GDM1 (cell line): ENCODE results near the gene ZNF574.

Experiments used
- DNase-seq: peaks from one replicate; lab custom pipeline; 2025; lab: John Stamatoyannopoulos, UW

ZNF574 gene

DNA sequence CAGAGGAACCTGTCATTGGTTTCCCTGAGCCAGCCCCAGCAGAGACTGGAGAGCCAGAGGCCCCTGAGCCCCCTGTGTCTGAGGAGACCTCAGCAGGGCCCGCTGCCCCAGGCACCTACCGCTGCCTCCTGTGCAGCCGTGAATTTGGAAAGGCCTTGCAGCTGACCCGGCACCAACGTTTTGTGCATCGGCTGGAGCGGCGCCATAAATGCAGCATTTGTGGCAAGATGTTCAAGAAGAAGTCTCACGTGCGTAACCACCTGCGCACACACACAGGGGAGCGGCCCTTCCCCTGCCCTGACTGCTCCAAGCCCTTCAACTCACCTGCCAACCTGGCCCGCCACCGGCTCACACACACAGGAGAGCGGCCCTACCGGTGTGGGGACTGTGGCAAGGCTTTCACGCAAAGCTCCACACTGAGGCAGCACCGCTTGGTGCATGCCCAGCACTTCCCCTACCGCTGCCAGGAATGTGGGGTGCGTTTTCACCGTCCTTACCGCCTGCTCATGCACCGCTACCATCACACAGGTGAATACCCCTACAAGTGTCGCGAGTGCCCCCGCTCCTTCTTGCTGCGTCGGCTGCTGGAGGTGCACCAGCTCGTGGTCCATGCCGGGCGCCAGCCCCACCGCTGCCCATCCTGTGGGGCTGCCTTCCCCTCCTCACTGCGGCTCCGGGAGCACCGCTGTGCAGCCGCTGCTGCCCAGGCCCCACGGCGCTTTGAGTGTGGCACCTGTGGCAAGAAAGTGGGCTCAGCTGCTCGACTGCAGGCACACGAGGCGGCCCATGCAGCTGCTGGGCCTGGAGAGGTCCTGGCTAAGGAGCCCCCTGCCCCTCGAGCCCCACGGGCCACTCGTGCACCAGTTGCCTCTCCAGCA lies 4.2 kb downstream of the ZNF574 start:
- no peak for DNase-seq

DNA sequence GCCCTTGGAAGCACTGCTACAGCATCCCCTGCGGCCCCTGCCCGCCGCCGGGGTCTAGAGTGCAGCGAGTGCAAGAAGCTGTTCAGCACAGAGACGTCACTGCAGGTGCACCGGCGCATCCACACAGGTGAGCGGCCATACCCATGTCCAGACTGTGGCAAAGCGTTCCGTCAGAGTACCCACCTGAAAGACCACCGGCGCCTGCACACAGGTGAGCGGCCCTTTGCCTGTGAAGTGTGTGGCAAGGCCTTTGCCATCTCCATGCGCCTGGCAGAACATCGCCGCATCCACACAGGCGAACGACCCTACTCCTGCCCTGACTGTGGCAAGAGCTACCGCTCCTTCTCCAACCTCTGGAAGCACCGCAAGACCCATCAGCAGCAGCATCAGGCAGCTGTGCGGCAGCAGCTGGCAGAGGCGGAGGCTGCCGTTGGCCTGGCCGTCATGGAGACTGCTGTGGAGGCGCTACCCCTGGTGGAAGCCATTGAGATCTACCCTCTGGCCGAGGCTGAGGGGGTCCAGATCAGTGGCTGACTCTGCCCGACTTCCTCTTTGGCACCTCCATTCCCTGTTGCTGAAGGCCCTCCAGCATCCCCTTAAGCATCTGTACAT lies 4.9 kb downstream of the ZNF574 start:
- DNase-seq, result no peak

DNA sequence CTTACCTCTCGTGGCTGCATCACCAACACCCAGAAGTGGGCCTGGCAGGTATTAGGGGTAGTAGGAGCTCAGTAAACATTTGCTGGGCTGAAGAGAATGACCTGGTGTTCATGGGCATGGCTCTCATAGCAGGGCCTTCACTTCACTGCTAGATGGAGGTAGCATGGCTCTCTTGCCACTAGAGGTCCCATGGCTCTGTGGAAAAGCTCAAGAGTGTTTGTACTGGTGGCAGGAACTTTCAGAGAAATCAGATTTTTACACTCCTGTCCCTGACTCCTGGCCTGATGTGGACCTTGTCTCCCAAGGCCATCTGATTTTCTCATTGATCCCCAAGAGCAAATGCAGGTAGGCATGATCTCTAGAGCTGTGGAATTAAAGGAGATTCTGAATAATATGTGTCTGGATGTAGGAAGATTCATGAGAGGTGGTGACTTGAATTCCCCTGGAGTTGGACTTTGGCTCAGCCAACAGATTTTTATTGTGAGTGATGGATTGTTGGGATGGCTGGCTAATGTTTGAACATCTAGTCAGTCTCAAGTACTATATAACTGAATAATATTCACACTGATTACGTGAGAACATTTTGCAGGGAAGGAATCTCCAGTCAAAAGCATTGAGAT lies 5.7 kb downstream of the ZNF574 start:
- DNase-seq, result no peak

DNA sequence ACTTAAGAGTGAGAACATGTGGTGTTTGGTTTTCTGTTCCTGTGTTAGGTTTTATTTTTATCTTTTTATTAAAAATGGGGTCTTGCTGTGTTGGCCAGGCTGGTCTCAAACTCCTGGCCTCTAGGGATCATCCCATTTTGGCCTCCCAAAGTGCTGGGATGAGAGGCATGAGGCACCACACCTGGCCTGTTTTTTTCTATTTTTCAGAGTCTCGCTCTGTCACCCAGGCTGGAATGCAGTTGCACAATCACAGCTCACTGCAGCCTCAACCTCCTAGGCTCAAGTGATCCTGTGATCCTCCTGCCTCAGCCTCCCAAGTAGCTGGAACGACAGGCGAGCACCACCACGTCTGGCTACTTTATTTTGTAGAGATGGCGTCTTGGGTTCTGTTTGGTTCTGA lies 7.6 kb downstream of the ZNF574 start:
- DNase-seq, result no peak

DNA sequence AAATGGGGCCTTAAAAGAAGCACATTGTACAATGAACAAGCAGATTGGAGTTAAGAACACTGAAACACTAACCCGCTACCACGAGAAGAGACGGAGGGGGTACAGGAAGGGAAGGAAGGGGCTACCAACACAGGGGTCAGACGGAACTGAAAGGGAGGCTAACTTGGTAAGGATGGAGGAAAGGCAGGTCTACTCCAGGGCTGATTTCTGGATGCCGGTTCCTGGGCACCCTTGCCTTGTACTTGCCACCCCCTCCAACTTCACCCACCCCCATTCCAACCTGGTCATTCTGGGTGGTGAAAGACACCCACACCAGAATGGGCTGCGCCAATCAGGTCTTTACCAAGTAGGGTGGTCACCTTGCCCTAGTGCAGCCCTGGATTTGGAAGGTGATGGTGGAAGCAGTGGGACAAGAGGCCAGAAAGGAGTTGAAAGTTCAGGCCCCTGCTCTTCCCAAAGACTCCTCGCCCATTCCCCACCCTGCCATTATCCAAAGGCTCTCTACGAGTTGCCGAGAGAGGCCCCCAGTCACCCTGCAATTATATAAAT lies 10.3 kb downstream of the ZNF574 start:
- no peak for DNase-seq

DNA sequence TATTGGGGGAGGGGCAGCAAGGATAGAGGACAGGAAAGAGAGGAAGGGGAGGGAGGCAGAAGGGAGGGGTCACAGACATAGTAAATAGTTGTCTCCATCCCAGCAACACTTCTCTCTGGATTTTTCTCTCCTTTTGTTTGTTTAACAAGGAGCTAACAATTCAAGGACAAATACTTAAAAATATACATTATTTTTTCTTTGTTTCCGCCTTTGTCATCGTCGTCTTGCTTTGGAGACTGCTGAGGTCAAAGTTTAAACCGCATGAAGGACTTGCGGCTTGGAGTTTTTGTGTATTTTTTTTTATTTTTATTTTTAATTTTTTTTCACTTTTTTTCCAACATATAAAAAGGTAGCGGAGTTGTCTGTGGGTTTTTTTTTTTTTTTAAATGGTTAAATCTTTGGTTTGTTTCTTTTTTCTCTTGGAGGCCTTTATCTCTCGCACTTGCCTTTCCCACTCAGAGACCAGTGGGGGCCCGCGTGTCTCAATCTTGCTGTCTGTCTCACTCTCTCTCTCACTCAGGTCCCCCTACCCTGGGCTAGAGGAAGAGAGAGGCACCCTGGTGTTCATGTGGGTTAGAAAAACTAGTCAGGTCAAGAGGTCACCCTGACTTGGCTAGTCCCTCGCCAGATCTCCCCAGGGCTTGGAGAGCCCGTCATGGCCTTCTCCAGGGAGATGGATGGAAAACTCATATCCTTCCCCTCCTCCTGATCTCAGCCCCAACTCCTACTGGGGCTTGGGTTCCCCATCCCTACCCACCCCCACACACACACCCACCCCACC lies 11.0 kb downstream of the ZNF574 start:
- no peak for DNase-seq

DNA sequence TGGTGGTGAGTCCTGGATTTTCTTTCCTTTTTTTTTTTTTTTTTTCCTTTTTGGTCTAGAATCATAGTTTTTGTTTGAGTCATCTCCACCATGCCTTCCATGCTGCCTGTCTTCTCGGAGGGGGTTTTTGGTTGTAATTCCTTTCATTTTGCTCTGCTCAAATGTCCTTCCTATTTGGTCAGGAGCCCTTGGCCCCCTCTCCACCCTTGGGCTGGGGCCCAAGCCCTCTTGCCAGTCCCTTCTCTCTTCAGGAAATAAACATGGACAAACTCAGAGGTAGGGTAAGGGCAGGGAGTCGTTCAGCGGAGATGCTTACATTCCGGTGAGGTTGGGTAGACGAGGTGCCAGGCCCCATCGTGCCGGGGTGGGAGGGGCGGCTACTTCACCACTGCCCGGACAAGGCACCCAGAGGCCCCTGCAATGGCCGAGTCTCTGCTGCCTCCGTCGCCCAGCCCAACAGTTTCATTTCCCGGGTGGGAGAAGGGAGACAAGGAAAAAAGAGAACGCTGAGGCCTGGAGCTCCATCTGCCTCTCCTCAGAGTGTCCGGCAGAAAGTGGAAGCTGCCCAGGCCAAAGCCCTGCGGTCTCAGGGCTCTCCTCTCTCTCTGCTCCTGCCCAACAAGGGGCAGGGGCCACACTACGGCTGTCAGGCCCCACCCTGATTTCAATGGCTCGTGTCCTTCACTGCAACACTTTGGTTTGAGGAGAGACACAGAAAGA lies 12.7 kb downstream of the ZNF574 start:
- DNase-seq, result no peak

DNA sequence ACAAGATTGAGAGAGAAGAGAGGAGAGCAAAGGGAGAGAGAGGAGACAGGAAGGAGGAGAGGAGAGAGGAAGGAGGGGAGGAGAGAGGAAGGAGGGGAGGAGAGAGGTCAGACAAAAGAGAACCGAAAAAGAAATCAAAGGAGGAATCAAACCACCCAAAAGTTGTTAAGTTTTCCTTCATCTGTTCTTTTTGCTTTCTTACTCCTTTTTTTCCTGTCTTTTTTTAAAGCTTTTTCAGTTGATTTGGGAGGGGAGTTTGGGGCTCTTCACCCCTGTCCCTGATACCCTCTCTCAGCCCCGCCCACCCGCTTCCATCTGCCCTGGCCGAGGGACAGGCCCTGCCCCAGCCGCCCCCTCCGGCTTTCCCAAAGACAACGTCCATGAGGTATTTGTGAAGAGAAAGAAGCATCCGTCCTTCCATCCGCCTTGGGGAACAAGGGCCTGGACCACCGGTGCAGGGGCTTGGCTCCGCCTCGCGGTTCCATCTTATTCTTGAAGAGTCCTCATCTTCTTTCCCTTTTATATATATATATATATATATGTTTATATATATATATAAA lies 13.3 kb downstream of the ZNF574 start:
- DNase-seq, result no peak

DNA sequence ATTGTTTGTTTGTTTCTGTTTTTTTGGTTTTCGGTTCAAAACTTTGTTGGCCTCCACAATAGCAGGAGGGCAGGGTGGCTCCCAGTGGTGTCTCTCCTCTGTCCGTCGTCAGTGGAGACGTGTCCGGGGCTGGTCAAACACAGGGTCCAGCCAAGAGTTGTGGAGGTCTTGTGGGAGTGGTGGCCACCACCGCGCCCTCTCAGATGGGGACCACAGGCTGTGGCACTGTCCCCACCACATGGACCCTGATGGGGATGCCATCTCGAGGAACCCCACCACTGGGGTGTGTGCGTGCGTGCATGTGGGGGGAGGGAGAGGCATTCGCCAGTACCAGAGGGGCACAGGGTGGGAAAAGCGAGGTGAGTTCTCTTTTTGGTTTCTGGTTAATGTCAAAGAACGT lies 13.8 kb downstream of the ZNF574 start:
- DNase-seq, result no peak

DNA sequence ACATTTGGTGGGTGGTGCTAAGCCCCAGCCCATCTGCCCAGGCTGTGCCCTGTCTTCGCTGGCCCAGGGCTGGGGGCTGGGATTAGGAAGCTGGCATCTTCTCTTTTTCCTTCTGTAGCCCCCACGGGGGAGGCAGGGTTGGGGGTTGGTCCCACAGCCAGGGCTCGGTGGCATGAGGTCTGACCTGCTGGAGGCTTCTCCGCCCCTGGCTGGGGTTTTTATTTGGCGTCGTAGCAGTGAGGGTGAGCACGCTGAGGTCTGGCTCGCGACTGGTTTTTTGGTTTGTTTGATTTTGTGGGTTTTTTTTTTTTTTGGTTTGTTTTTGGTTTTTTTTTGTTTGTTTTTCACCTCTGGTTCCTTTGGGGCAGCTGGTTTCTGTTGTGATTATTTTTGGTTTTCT lies 14.7 kb downstream of the ZNF574 start:
- no peak for DNase-seq

DNA sequence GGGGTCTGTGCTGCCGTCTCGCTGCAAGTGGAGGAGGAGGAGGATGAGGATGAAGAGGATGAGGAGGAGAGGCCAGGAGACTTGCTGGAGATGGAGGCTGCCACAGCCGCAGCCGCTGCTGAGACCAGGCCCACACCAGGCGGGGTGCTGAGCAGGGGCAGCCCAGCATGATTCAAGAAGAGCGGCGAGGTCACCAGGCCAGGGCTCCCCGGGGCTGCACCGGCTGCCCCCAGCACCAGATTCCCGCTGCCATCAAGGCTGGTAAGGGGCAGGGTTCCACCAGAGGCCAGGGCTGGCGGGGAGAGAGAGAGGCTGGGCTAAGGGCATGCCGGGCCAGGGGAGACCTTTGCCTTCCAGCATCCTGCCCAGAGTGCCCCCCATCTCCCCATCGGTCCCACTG lies 15.3 kb downstream of the ZNF574 start:
- no peak for DNase-seq

DNA sequence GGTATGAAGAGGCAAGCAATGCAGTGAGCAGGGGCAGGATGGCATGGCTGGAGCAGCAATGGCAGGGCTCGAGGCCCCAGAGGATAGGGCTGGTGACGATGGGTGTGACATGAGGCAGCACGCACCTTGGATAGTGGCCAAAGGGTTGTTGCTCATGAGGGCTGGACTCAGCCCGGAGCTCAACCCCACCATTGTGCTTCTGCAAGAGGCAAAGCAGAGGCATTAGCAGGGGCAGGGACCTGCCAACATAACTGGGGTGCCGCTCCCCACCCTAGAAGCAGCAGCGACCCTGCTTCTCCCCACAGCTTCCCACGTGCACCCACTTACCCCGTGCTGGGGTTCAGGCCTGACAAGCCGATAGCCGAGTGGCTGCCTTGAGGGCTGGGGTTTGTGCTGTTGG lies 15.8 kb downstream of the ZNF574 start:
- no peak for DNase-seq

DNA sequence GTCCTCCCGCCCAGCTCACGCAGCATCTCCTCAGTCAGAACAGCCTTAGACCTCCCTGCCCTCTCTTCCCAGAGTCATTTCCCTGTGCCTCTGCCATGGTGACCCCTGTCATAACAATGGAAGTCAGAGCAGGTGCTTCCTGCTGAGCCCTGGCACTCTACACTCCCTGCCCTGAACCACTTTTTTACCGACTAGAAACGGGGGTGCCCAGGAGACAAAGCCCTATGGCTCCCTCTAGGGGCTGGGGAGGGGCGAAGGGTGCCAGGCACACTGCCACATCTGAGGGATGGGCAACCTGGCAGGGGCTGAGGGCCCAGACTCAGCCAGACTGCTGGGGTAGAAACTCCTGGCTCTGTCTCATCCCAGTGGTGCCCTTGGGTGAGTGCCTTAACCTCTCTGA lies 16.4 kb downstream of the ZNF574 start:
- DNase-seq, result no peak

DNA sequence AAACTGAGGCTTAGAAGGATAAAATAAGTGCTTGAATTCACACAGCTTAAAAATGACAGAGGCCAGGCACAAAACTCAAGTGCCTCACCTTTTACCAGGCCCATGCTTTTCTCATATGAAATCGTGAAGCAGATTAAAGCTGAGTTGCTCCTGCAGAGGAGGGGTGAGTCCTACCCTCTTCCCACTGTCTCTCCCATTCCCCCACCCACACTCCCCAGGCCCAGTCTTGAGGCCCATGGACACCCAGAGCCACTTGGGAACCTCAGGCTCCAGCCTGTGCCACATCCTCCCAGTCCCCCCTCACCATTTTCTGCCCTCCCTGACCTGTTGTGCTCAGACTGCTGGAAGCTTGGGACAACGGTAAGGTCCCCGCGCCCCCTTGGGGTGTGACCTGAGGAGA lies 17.5 kb downstream of the ZNF574 start:
- no peak for DNase-seq

DNA sequence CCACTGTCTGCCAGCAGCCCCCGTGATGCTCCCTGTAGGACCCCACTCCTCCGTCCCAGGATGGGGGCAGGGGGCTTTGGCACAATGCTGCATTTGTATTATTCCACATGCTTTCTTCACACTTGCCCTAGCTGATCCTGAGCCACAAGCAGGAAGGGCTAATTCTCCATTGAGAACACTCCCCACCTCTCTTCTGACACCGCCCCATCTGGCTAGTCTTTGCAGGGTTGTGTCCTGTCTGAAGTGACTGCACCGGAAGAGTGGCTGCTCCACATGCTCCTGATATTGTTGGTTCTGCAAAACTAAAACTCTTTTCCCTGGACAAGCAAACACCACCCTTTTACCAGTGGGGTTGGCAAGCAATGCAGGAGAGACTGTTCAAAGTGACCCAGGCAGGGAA lies 18.0 kb downstream of the ZNF574 start:
- DNase-seq, result no peak

DNA sequence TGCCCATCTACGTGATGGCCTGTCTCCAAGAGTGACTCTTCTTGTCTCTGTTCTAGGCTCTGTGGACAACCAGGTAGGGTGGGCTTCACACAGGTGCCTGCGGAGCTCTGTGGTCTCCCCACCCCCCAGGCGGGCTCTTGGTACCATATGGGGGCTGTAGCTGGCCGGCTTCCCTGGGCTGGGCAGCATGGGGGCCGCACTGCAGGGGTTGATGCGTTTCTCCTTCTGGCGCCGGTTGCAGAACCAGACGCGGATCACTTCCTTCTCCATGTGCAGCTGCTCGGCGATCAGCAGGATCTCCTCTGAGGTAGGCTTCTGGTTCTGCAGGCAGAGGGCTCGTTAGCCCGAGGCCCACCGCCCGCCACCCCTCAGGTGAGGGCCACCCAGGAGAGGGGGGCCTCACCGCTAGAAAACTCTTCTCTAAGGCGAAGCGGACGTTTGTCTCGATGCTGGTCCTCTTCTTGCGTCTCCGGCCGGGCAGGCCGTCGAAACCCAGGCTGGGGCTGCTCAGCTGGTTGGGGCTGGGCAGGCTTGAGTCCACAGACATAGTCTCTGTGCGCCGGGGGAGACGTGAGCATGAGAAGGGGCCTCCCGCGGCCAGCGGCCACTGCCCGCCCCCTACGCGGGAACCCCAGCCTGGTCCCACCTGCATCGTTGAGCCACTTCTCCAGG lies 19.3 kb downstream of the ZNF574 start:
- no peak for DNase-seq

DNA sequence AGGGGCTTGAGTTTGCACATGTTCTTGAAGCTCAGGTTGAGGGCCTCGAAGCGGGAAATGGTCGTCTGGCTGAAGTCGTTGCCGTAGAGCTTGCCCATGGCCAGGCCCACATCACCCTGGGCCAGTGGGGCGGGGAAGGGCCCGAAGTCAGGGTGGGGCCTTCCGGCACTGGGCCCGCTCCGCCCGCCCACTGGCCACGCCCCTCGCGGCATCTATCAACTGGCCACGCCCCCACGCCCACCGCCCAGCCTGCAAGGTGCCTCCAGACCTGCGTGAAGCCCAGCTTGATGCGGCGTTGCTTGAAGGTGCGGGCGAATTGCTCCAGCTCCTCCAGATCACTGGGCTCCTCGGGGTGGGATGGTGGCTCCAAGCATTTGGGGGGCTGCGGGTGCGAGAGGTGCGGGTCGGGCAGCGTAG lies 19.9 kb downstream of the ZNF574 start:
- no peak for DNase-seq

DNA sequence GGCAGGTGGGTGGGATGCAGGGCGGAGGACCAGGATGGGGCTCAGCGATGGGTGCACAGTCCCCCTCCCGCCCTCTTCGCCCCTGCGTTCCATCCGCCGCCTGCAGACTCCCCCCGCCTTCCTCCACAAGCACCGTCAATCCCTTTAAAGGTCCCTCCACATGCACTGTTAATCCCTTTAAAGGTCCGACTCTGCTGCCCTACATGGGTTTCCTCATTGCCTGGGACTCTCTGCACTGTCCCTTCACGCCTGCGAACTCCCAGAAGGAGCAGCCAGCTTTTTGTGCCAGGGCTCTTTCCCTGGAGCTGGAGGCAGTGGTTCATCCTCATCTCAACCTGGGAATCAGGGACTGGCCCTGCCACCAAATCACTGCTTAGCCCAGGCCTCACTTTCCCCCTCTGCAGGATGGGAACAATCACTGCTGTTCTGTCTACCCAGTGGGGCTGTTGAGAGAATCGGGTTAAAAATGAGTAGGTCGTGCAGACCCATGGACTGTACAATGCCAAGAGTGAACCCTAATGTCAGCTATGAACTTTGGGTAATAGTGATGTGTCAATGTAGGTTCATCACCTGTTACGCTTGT lies 20.4 kb downstream of the ZNF574 start:
- no peak for DNase-seq

DNA sequence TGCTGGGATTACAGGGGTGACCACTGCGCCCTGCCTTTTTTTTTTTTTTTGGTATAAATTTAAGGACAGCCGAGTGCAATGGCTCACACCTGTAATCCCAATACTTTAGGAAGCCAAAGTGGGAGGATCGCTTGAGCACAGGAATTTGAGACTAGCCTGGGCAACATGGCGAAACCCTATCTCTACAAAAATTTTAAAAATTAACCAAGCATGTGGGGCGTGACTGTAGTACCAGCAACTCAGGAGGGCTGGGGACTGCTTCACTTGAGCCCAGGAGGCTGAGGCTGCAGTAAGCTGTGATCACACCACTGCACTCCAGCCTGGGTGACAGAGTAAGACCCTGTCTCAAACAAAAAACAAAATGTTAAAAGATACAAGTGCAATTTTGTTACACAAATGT lies 21.5 kb downstream of the ZNF574 start:
- DNase-seq, result no peak

DNA sequence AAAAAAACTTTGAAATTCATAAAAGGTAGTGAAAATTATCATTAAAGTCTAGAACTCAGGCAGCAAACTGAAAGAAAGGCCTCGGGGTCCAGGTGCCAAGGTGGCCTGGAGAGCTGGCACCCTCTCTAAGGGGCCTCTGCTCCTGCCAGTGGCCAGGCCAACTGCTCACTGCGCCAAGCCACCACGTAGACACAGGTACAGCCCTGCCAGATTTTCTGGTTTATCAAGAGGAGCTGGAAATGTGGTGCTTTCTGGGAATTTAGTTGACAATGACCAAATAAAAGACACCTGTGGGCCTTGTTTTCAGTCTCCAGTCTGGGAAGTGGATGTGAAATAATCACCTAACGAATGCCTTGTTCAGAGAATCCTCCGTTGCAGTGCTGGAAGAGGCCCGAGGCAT lies 22.8 kb downstream of the ZNF574 start:
- no peak for DNase-seq
